Endothelial cell of hepatic sinusoid (primary cell): Measurements from ENCODE around the gene SINHCAF.

Experiments used
- in situ Hi-C: cut with HindIII; loops from 2 replicates; pipeline ENCODE4 v1.10.0; 2017; ENCODE audit warnings: low sequenced_read_pairs

SINHCAF gene

DNA sequence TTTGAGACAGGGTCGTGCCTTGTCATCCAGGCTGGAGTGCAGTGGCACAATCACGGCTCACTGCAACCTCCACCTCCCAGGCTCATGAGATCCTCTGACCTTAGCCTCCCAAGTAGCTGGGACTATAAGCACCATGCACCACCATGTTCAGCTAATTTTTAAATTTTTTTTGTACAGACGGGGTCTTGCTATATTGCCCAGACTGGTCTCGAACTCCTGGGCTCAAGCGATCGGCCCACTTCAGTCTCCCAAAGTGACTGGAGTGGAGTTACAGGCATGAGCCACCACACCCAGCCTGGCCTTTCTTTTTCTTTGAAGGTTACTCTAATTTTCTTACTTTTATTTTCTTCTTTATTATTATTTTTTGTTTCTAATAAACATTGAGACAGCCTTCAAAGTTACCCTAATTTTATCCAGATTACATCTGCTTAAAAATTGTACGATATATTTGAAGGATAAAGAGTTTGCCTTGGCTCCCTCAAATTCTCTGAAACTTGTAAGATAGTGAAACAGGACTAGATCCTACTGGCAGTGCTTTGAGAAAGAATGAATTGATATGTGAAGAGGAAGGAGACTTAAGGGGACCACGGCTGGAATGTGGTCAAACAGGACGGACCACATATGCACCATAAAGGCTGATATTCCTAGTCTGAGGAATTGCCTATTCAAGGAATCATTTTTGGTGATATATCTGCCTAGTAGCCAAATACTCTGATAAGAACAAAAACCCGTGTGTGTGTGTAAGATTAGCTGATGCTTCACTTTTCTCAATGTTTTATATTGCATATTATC, 14.1 kb upstream of the SINHCAF start:
- in situ Hi-C loops = loop anchor here (5.0 kb wide), 1 partner anchor 67 kb away; no protein-coding TSS in a partner anchor

DNA sequence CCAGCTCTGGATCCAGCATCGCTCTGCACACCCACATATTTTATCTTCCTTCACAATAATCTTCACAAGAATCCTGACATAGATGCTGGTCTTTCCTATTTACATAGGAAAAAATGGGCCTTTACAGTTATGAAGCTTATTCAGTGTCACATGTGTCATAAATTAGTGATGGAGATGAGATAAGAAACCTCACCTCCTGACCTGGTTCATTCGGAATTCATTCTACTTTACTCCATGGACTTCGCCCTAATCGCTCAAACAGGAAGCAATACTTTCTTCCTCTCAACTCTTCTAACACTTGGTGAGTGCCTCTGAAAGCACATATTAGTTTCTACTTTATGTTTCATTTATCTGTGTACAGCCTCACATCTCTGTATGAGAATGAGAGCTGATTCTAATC, 12.0 kb upstream of the SINHCAF start:
- in situ Hi-C loops = loop anchor here (5.0 kb wide), 1 partner anchor 69 kb away; no protein-coding TSS in a partner anchor

DNA sequence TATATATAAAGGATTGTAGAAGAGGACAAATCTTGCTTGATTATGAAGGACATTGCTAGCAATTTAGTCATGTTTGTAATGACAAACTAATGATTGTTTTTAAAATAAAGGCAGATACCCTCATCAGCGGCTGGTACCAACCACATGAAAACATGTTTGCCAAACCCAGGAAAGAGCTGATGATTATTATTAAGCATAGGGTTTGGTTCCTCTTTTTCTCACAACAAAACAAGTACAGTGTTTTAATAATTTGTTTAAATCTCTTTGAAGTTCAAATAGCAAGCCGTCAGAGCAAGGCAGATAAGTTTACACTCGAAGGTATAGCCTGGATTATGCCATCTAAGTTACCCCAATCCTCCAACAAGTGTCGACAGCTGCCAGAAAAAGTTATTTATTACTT, 5.3 kb upstream of the SINHCAF start:
- in situ Hi-C loops = no loop called here

DNA sequence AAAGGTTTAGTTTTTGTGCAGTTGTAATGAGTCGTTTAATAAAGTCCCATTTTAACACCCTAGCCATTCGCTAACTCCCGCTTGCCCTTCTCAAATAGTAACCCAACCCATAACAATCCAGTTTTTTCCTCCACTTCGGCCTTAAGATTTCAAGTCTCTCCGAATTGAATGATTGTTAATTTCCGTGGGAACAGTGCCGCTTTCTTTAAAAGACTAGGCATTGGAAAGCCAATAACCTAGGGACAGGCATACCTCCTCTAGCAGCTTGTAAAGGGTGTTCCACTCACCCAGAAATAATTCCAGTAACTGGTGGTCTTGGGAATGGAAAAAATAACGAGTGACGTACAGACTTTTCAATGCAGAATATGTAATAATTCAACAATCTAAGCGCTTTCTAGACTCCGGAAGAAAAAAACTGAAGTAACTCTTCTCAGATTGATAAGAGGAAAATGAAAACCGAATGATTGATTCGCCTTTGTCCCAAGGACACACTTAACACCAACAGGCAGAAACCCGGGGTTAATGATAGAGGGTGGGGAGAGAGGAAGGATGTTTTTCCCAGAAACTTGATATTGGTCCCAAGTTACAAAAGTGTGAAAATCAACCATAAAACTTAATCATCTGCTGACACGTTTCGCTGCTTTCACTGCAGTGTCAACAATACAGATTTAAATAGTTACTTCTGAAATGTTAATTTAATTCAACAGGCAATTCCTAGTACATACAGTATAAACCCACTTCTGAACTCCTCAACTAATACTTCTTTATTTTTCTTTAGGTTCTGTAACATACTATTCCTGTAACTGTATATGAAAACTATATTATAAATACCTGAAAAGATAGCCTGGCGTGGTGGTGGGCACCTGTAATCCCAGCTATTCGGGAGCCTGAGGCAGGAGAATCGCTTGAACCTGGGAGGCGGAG, 1.0 kb upstream of the SINHCAF start:
- in situ Hi-C loops = loop anchor here (5.0 kb wide), 1 partner anchor 35 kb away; no protein-coding TSS in a partner anchor

DNA sequence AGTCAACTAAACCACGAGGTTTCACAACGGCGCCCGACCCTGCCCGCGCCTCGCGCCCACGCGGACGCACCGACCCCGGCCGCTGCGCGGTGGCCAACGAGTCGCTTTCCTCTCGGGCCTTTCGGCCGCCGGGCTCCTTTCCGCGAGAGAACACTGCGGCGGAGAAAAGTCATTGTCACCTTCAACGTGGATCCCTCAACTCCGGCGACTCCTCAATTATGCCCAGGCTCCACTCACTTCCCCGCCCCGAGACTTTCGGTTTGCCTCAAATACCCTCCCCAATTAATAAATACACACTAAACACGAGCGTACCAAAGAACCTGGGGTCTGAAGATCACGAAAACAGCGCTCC, 450 bp downstream of the SINHCAF start:
- in situ Hi-C loops = loop anchor here (5.0 kb wide), 1 partner anchor 37 kb away; no protein-coding TSS in a partner anchor

DNA sequence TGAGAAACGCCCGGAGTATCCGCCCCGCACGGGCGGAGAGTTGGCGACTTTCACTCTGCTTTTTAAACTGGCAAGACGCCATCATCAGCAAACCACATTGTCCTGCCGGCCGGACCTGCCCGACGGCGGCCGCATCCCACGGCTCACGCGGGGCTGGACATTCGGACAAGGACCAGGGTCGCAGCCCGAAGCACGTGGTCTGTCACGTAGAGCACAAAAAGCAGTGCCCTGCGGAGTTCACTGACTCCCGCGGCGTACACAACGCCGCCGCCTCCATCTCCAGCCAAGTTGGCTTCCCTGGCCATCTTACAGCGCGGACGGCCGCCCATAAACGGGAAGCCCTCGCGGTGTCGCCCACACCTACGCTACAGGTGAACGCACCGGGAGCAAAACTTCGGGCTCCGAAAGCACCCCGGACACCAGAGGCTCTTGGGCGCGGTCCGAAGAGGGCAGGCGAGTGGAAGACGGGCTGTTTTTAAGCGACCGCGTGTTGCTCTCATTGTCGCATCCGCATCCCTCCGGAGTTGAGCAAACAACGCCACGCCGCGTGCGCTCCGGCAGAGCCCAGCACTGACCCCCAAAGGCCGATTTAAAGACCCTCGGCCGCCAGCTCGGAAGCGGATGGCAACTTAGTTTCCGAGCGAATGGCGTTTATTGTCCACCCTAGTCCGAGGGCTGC, 966 bp downstream of the SINHCAF start:
- in situ Hi-C loops = loop anchor here (5.0 kb wide), 1 partner anchor 37 kb away; no protein-coding TSS in a partner anchor

DNA sequence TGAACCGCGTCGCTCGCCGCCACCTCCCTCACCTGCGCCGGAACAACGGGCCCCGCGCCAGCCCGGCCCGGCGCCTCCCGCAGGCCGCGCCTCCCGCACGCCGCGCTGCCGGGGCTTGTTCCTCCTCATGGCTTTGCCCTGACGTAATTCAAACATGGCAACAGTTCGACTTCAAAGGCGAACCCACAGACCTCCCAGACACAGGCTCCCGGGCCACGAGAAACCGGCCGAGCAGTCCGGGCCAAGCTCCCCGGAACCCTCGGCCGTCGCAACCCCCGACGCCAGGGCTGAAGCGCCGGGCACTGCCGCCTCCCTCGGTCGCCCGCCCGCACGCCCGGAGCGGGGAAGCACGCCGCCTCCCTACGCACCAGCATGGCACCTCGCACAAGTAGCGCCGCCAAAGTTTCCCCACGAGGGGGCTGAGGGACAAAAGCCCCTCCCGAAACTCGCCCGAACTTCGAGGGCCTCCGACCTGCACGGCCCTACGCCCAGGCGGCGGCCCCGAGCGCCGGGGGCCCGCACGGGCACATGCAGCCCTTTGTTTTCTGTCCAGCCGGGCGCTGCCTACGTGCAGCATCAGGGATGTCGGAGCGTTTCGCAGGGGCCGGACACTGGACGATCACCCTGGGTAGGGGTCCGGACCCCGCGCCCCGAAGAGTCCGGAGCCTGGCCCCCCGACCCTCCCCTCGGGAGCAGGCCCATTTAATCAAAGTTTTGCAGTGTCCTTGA, 1.7 kb downstream of the SINHCAF start:
- in situ Hi-C loops = no loop called here

DNA sequence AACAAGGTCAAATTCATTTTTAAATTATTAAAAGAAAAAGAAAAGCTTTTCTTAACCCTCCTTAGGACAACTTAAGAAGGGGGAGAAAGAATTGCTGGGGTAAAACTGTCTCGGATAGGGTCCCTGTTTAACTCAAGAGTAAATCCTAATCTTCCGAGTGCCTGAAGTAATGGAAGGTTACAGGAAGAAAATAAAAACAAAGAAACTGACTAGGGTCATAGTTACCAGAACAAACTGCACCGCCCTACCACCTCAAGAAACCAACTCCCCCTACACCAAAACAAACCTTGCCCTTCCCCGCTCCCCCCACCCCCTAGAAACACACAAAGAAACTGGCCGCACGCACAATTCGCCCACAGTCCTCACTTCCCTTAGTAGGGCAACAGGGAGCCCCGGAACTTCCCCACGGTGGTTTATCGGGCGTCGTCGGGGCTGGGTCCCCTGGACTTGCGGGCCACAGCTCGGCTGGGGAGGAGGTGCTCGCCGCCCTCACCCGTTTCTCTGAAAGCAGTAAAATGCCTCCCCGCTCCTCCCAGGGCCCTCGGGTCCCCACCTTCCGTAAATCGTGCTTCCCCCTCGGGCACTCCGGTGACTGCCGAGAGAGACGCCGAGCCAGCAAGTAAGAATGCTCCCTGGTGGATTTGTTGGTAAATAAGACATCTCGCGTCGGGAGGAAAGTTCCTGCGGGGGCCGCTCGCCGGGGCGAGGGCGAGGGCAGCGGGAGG, 2.4 kb downstream of the SINHCAF start:
- in situ Hi-C loops = no loop called here

DNA sequence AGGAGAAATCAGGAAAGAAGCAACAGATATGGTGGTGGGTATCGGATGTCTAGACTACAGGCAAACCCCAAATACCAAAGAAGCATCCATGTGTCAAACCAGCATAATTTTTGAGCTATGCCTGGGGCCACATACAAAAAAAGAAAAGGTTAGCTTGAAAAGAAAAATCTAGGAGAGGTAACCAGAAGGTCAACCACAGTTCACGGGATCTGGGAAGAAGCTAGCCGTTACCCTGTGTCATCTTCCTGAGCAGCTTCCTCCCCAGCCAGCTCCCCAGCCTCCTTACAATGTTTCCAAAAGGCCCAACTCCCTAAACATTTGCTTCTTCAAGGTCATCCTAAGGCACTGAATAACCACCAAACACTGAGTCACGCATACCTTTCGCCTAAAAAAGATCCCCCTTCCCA, 3.1 kb downstream of the SINHCAF start:
- in situ Hi-C loops = no loop called here

DNA sequence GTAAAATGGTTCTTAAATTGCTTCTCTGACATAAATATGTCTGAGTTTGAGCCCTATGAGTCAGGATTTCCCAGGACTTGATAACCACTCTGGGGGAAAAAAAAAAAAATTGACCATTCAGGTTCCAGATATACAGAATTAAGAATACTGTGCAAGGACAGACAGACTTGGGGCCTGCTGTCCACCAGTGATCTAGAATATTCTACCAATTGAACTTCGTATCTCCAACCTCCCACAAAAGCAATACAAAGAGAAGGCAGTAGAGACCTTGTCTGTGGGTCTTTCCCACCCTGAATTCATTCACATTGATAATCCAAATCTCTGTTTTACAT, 4.1 kb downstream of the SINHCAF start:
- in situ Hi-C loops = no loop called here

DNA sequence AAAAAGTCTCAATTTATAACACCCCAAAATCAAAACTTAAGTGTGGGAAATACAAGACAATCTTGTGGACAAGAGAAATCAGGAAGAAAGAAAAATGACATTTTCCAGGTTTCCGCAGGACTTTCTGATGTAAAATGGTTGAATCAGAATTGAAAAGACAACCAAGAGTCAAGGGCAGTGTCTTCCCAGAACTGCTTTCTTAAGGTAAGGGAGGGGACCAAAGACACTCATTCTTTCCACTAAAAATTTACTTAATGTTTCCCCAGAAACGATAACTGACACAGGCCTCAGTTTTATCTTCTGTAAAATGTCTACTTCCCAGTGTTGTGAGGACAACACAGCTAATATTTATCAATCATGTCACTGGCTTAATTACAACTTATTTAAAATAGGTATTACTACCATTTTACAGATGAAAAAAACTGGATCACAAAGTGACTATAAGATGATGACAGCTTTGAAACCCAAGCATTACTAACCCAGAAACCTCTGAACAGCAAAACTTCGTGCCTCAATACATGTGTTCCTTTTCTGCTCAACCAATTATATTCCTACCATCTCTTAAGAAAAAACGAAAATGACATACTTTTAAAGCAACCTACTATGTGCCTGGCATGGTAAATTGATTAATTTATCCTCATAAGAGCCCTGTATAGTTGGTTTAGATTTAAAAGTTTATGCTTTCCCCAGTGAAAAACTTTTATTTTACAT, 4.6 kb downstream of the SINHCAF start:
- in situ Hi-C loops = no loop called here

DNA sequence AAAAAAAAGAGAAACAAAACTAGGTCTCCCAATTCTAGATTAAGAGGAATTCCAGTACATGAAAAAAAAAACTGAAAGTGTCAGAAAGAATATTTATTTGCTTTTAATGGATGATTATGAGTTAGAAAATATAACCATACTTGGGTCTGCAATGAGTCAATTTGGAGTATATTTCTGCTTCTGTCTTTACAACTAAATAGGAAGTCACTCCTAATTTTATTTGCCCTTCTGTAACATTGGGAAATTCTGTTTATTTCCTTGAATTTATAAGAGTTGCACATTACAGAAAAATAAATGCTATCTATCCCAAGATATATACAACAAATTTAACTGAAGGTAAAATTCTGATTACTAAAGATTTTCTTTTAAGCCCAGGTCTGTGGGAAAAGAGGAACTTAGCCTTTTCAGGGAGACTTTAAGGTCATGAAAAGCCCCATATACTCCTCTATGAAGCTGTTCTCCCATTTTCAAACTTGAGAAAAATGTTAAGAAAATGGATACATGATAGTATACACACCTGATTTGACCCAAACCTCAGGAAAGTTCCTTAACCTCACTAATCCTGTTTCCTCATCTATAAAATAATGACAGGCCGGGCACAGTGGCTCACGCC, 7.2 kb downstream of the SINHCAF start:
- in situ Hi-C loops = no loop called here

DNA sequence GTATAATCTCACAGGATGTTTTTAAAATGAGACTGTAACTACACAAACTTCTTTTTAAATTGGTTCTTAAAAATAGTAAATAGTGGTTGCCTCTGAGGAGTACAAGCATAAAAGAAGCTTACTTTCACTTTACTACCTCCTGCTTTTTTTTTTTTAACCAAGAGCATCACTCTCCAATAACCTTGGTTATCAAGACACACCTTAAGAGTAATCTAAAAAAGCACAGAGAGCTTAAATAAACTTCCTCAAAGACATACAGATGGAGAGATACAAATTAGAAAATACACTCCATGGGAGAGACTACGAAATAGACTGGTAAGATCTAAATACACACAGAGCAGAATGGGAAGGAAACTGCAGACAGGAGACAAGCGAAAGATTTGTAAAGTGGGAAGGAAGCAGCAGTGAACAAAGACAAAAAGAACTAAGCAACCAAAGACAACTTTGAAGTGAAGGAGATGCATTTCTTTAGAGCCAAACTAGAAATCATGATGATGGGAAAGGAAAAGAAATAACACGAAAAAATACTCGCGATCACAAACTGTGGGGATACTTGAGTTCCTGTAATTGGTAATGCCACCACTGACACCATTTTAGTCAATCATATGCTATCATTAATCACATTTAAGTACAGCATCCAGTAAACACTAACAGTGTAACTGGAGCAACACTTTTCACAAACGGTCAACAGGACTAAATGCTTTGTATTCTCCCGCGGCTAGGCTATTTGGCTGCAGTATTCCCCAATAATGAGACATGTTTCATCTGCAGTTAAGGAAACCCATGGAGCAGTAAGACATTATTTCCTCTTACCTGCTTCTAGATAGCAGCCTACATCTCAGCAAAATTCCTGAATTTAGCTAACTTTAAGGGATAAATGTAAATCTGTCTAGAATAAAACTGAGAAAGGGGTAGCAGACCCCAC, 8.2 kb downstream of the SINHCAF start:
- in situ Hi-C loops = no loop called here

DNA sequence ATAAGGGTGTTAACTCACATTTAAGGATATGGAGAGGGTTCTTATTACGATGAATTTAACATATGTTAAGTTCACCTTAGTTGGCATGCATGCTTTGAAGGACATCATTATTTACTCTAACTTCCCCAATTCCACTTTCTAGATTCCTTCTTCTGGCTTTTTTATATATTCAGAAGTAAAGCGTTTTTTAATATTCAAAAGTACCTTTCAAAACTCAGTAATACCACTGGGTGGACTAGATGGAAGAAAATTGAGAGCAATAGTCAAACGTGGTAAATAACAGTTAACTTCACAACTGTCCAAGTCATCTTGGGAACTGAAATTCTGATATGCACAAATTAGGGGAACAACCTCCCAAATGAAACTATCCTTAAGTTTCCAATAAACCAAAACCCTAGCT, 9.1 kb downstream of the SINHCAF start:
- in situ Hi-C loops = no loop called here

DNA sequence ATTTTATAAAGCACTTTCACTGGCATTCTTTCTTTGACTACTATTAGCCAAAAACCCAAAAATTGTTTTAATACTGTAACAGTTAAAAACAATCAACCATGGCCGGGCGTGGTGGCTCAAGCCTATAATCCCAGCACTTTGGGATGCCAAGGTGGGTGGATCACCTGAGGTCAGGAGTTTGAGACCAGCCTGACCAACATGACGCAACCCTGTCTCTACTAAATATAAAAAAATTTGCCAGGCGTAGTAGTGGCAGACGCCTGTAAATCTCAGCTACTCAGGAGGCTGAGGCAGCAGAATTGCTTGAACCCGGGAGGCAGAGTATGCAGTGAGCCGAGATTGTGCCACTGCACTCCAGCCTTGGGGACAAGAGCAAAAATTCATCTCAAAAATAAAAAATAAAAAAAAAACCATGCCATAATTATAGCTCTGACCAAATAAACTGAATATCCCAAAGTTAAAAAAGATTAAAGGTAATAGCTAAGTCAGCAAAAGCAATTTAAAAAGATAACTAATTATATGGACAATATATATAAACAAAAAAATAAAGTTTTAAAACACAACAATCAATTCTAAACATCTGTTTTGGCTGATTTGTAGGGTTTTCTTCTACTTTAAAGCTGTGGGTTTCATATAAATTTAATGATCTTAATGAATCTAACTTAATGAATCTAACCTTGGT, 10.0 kb downstream of the SINHCAF start:
- in situ Hi-C loops = no loop called here

DNA sequence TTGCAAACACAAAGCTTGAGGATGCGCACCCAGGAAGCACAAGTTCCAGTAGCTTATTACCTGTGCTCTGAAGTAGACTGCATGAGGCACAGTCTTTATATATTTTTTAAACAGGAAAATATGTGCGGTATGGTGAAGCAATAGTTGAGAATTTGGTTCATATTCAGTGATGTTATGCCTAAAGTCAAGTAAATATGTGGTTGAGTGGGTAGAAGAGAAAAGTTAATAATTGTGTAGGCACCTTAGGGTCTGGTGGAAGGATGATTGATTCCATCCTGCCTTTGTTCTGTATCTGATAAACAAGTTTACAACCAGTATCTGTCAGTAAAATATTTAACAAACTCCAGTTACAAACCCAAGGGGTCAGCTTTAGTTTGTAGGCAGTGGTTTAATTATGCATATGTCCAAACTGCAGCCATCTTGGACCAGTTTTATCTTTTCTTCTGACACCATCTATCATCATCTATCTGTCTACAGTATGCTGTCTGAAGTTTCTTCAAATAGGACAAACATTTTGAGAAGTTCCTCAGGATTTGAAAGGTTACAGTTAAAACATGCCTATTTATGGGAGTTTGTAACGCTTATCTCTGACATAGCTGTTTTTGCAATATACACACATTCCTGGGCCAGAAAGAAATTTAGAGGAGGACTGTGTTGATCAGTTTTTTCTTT, 10.8 kb downstream of the SINHCAF start:
- in situ Hi-C loops = no loop called here

DNA sequence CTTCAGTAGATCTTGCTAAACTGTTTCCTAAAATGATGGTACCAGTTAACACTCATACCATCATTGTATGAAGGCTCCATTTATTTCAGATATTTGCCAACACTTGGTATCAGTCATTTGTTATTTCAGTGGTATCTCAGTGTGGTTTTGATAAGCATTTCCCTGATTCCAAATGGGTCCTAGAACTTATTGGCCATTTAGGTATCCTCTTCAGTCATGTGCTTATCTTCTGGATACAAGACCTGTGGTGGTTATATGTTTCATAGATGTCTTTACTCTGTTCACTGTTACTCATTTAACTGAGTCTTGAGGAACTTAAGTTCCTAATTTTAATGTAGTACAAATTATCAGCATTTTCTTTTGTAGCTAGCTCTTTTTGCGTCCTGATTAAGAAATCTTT, 13.5 kb downstream of the SINHCAF start:
- in situ Hi-C loops = no loop called here
